K562 (cell line): ENCODE results near the gene ZBTB7A. TPM values are rescaled to one million over a fixed set of nuclear protein-coding genes. Genes with fewer than 3 reads are reported as not detected.
A peak's percentile ranks its signal among the peaks of the same experiment; 100 is the strongest.

Source experiments
- ATF7 ChIP-seq: fragments of 450-650 bp; IDR thresholded peaks from 2 replicates; pipeline ENCODE4 v1.7.1; 2014; ENCODE audit warnings: mild to moderate bottlenecking, moderate library complexity
- CEBPG ChIP-seq, 3 experiments: fragments of 200-800 bp in 1 of 3; sonication (Bioruptor generic) in 1 of 3; sonication (generic) in 1 of 3; formaldehyde crosslinking in 1 of 3; IDR thresholded peaks in 2 of 3; conservative IDR thresholded peaks in 1 of 3; 2 replicates each; pipeline versions ENCODE4 v1.6.1 to v1.8.0; 2016 to 2022; ENCODE audit warnings: missing compliant biosample characterization in 2 of 3, missing genetic modification characterization in 2 of 3, mild to moderate bottlenecking in 1 of 3, missing genetic modification reagents in 1 of 3
- E2F3 ChIP-seq: fragments of 250-450 bp; sonication (Bioruptor Pico); IDR thresholded peaks from 2 replicates; pipeline ENCODE4 v1.4.0; 2020; ENCODE audit warnings: mild to moderate bottlenecking
- GTF2E2 ChIP-seq: fragments of 200-800 bp; sonication (Bioruptor generic); IDR thresholded peaks from 2 replicates; pipeline ENCODE4 v1.6.1; 2016; ENCODE audit warnings: missing genetic modification characterization, missing compliant biosample characterization
- KLF10 ChIP-seq: fragments of 250-450 bp; sonication (Bioruptor Pico); IDR thresholded peaks from 2 replicates; pipeline ENCODE4 v1.6.1; 2021; ENCODE audit warnings: matching md5 sums
- MAZ ChIP-seq, 2 experiments: fragments of 450-650 bp in 1 of 2; sonication (generic) in 1 of 2; formaldehyde crosslinking; IDR thresholded peaks in 1 of 2; conservative IDR thresholded peaks in 1 of 2; 2 replicates each; pipeline versions ENCODE4 v1.4.0 to v1.5.0; 2020; ENCODE audit warnings: mild to moderate bottlenecking in 1 of 2, missing genetic modification reagents in 1 of 2
- MBD2 ChIP-seq: sonication (generic); IDR thresholded peaks from 2 replicates; pipeline ENCODE4 v1.6.1; 2016; ENCODE audit warnings: low read depth, borderline replicate concordance
- POLR3G ChIP-seq: IDR thresholded peaks from 2 replicates; pipeline ENCODE4 v1.6.1; 2011; ENCODE audit not compliant: insufficient read length, insufficient replicate concordance; ENCODE audit errors: extremely low read depth
- RNF2 ChIP-seq: sonication (generic); IDR thresholded peaks from 2 replicates; pipeline ENCODE4 v1.6.1; 2016
- RUNX1 ChIP-seq: sonication (generic); IDR thresholded peaks from 2 replicates; pipeline ENCODE4 v1.6.1; 2016; ENCODE audit warnings: antibody characterized with exemption, low read depth
- TAF7 ChIP-seq: fragments of 450-650 bp; IDR thresholded peaks from 2 replicates; pipeline ENCODE4 v1.6.1; 2016; ENCODE audit warnings: missing genetic modification characterization, missing compliant biosample characterization
- ZNF263 ChIP-seq: sonication (generic); formaldehyde crosslinking; IDR thresholded peaks from 2 replicates; pipeline ENCODE4 v1.8.0; 2022; ENCODE audit warnings: mild to moderate bottlenecking, missing genetic modification reagents, borderline replicate concordance
- polyA plus RNA-seq, 8 experiments: library from polyadenylated mRNA; depleted of rRNA in 4 of 8; stranded (reverse) in 5 of 8; unstranded in 3 of 8; fragments of >200 nt; fragmentation: Nextera tagmentation in 2 of 8; fragmentation: Illumina TruSeq in 1 of 8; extraction: Ambion mirVana in 2 of 8; extraction: Trizol in 1 of 8; gene quantifications; 2 replicates each; pipeline versions ENCODE4 v1.2.1 to v1.2.3, GENCODE V29; 2011 to 2014; ENCODE audit warnings: inconsistent platforms in 1 of 8, missing spikeins in 1 of 8
- total RNA-seq, 7 experiments: library from RNA; depleted of rRNA in 6 of 7; stranded (reverse); fragments of >200 nt in 6 of 7; fragmentation: Illumina TruSeq in 2 of 7; extraction: Trizol in 2 of 7; gene quantifications; 2 replicates each; pipeline versions ENCODE4 v1.2.1 to v1.2.3, GENCODE V29; 2011 to 2021; ENCODE audit warnings: low replicate concordance in 1 of 7
- TF ChIP-seq, protein P1 (sequence below): fragments of 250-450 bp; sonication (Bioruptor Pico); IDR thresholded peaks from 2 replicates; pipeline ENCODE4 v1.4.0; 2020
- TF ChIP-seq, protein P2 (sequence below): sonication (generic); formaldehyde crosslinking; IDR thresholded peaks from 2 replicates; pipeline ENCODE4 v1.8.0; 2022; ENCODE audit warnings: missing genetic modification reagents, mild to moderate bottlenecking, moderate library complexity, borderline replicate concordance
- TF ChIP-seq, protein P3 (sequence below): fragments of 250-450 bp; sonication (Bioruptor Pico); IDR thresholded peaks from 2 replicates; pipeline ENCODE4 v1.8.0; 2021; ENCODE audit warnings: moderate library complexity, mild to moderate bottlenecking, inconsistent platforms
- TF ChIP-seq, protein P4 (sequence below), 2 experiments: fragments of 450-650 bp; conservative IDR thresholded peaks; 2 replicates each; pipeline ENCODE4 v1.6.1; 2017; ENCODE audit warnings: mild to moderate bottlenecking in 2 of 2, moderate library complexity in 2 of 2

Gene ZBTB7A
- total and polyA plus RNA-seq, 9 of the 15 experiments (the other 6 are each of a cell fraction or from before 2014, with no cell fraction given), result 0.11 to 34.0 (median 4.6) TPM

DNA sequence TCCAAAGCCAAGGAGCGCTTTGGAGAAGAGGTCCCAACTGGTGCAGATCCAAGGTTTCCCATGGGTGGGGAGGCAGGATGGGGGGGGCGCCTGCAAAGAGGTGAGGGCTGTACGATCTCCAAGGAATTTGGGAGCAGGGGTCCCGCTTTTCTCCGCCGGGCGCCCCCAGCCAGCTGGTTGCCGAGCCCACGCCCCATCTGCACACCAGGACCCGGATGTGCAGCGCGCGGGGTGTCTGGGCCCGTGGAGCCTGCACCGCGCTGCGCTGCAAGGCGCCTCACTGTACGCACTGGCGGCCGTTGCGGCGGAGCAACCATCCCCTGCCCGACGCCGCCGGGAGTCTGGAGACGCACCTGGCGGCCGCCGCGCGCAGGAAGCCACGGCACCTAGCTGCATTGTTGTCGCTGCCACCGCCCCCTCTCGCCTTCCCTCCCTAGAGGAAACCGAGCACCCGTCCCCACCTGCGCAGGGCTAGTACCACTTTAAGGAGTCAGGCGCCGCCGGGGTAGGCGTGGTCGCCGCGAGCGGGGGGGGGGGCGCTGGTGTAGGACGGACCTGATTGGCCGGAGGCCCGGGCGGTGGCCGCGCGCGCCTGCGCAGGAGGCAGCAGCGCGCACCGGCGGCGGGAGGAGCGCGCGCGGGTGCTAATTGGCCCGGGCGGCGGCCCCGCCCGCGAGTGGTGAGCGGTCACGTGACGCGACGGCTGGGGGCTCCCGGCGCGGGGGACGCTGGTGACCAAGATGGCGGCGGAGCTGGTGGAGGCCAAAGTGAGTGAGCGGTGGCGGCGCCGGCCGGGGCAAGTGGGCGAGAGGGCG is 59.5 kb downstream of the ZBTB7A start, which contains the start of gene PIAS4 (continued):
- TF ChIP-seq KLF10 (CRISPR knock-in tag) (no peak; the same call in 1 of the 2 replicates), RUNX1 (no peak), GTF2E2 (tag) (peak; percentile 34; the same call in 1 of the 2 replicates), POLR3G (no peak), MBD2 (peak; percentile 36; the same call in 1 of the 2 replicates), TAF7 (tag) (0 out of 2 replicates have a peak, but pooled peaks have one; percentile 31), ZNF263 (CRISPR knock-in tag) (peak; percentile 9; the same call in 1 of the 2 replicates), E2F3 (CRISPR knock-in tag) (no peak), ATF7 (peak; percentile 80), CEBPG (CRISPR knock-in tag; IDR thresholded peaks at IDR 0.05) (no peak), CEBPG (tag; conservative IDR thresholded peaks at IDR 0.05 in 1 of 2, IDR thresholded peaks at IDR 0.05 in 1 of 2) (no peak), MAZ (CRISPR knock-in tag; conservative IDR thresholded peaks at IDR 0.05 in 1 of 2, IDR thresholded peaks at IDR 0.05 in 1 of 2) (peak; percentile 92 to 99), RNF2 (0 out of 2 replicates have a peak, but pooled peaks have one; percentile 14)
- TF ChIP-seq, protein P1, sequence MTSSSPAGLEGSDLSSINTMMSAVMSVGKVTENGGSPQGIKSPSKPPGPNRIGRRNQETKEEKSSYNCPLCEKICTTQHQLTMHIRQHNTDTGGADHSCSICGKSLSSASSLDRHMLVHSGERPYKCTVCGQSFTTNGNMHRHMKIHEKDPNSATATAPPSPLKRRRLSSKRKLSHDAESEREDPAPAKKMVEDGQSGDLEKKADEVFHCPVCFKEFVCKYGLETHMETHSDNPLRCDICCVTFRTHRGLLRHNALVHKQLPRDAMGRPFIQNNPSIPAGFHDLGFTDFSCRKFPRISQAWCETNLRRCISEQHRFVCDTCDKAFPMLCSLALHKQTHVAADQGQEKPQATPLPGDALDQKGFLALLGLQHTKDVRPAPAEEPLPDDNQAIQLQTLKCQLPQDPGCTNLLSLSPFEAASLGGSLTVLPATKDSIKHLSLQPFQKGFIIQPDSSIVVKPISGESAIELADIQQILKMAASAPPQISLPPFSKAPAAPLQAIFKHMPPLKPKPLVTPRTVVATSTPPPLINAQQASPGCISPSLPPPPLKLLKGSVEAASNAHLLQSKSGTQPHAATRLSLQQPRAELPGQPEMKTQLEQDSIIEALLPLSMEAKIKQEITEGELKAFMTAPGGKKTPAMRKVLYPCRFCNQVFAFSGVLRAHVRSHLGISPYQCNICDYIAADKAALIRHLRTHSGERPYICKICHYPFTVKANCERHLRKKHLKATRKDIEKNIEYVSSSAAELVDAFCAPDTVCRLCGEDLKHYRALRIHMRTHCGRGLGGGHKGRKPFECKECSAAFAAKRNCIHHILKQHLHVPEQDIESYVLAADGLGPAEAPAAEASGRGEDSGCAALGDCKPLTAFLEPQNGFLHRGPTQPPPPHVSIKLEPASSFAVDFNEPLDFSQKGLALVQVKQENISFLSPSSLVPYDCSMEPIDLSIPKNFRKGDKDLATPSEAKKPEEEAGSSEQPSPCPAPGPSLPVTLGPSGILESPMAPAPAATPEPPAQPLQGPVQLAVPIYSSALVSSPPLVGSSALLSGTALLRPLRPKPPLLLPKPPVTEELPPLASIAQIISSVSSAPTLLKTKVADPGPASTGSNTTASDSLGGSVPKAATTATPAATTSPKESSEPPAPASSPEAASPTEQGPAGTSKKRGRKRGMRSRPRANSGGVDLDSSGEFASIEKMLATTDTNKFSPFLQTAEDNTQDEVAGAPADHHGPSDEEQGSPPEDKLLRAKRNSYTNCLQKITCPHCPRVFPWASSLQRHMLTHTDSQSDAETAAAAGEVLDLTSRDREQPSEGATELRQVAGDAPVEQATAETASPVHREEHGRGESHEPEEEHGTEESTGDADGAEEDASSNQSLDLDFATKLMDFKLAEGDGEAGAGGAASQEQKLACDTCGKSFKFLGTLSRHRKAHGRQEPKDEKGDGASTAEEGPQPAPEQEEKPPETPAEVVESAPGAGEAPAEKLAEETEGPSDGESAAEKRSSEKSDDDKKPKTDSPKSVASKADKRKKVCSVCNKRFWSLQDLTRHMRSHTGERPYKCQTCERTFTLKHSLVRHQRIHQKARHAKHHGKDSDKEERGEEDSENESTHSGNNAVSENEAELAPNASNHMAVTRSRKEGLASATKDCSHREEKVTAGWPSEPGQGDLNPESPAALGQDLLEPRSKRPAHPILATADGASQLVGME, result peak; percentile 67; the same call in 1 of the 2 replicates
- TF ChIP-seq, protein P2, sequence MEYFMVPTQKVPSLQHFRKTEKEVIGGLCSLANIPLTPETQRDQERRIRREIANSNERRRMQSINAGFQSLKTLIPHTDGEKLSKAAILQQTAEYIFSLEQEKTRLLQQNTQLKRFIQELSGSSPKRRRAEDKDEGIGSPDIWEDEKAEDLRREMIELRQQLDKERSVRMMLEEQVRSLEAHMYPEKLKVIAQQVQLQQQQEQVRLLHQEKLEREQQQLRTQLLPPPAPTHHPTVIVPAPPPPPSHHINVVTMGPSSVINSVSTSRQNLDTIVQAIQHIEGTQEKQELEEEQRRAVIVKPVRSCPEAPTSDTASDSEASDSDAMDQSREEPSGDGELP (CRISPR knock-in tag), result peak; percentile 95
- TF ChIP-seq, protein P3, sequence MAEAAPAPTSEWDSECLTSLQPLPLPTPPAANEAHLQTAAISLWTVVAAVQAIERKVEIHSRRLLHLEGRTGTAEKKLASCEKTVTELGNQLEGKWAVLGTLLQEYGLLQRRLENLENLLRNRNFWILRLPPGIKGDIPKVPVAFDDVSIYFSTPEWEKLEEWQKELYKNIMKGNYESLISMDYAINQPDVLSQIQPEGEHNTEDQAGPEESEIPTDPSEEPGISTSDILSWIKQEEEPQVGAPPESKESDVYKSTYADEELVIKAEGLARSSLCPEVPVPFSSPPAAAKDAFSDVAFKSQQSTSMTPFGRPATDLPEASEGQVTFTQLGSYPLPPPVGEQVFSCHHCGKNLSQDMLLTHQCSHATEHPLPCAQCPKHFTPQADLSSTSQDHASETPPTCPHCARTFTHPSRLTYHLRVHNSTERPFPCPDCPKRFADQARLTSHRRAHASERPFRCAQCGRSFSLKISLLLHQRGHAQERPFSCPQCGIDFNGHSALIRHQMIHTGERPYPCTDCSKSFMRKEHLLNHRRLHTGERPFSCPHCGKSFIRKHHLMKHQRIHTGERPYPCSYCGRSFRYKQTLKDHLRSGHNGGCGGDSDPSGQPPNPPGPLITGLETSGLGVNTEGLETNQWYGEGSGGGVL (CRISPR knock-in tag), result no peak
- TF ChIP-seq, protein P4, sequence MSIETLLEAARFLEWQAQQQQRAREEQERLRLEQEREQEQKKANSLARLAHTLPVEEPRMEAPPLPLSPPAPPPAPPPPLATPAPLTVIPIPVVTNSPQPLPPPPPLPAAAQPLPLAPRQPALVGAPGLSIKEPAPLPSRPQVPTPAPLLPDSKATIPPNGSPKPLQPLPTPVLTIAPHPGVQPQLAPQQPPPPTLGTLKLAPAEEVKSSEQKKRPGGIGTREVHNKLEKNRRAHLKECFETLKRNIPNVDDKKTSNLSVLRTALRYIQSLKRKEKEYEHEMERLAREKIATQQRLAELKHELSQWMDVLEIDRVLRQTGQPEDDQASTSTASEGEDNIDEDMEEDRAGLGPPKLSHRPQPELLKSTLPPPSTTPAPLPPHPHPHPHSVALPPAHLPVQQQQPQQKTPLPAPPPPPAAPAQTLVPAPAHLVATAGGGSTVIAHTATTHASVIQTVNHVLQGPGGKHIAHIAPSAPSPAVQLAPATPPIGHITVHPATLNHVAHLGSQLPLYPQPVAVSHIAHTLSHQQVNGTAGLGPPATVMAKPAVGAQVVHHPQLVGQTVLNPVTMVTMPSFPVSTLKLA (conservative IDR thresholded peaks at IDR 0.05), result peak; percentile 79 to 88
